Neural progenitor cell (in vitro differentiated cells): ENCODE measurements around the gene SLC66A3.

Source experiments
- EZH2phosphoT487 ChIP-seq: fragments of 200-600 bp; sonication (generic); IDR thresholded peaks from 2 replicates; pipeline ENCODE4 v1.6.1; 2017; ENCODE audit warnings: antibody characterized with exemption
- TF ChIP-seq, protein P1 (sequence below): fragments of 200-600 bp; sonication (generic); IDR thresholded peaks from 2 replicates; pipeline ENCODE4 v1.5.1; 2017; ENCODE audit warnings: antibody characterized with exemption, mild to moderate bottlenecking

- TF ChIP-seq, protein P1, sequence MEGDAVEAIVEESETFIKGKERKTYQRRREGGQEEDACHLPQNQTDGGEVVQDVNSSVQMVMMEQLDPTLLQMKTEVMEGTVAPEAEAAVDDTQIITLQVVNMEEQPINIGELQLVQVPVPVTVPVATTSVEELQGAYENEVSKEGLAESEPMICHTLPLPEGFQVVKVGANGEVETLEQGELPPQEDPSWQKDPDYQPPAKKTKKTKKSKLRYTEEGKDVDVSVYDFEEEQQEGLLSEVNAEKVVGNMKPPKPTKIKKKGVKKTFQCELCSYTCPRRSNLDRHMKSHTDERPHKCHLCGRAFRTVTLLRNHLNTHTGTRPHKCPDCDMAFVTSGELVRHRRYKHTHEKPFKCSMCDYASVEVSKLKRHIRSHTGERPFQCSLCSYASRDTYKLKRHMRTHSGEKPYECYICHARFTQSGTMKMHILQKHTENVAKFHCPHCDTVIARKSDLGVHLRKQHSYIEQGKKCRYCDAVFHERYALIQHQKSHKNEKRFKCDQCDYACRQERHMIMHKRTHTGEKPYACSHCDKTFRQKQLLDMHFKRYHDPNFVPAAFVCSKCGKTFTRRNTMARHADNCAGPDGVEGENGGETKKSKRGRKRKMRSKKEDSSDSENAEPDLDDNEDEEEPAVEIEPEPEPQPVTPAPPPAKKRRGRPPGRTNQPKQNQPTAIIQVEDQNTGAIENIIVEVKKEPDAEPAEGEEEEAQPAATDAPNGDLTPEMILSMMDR, result no peak
- TF ChIP-seq EZH2phosphoT487, result no peak
These were observed 4.4 kb downstream of the SLC66A3 start for GRCh38 chr2:11159574-11160170.
